ENCODE measurements around the gene WDR5. TPM values are rescaled to one million over a fixed set of nuclear protein-coding genes. Genes with fewer than 3 reads are reported as not detected.

Gene WDR5
- total RNA-seq, 1 donor from 2014 or later: 16.7 TPM

DNA sequence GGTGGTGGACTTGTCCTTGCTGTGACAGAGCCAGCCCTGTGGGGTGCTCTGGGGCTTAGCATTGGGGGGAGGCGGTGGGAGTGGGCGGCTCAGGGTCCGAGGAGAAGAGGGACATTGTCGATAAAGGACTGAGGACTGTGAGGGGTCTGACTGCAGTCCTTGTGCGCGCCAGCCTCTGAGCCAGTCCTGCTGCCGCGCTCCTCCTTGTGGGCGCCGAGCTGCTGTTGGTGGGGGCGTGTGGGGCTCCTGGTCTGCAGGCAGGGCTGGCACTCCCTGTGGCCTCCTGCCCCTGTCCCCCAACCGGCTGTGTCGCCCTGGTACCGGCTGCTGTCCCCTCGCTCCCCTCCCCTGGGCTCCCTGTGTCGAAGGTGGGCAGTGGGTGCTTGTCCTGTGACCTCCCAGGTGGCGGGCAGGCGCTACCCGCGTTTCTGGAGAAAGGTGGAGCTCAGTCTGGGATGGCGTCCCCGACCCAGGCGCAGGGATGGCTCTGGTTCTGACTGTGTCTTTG lies 21.6 kb downstream of the WDR5 start:
- H3K4me1 ChIP-seq: no peaks in the 10 kb centered on the region
- no peak overlapping the region for H3K4me3 ChIP-seq
- peaks cover 0 to 66% of the 10 kb centered on the region in 2 donors for H3K36me3 ChIP-seq
- no peaks in the 10 kb centered on the region for H3K9me3 ChIP-seq
- DNase-seq (ENCODE audit: extremely low spot score in 2 of 2): no peak
- TF ChIP-seq POLR2A (IDR thresholded peaks at IDR 0.05): no peak
- no peak for TF ChIP-seq POLR2AphosphoS5 (IDR thresholded peaks at IDR 0.05; ENCODE audit: insufficient read depth in 1 of 2, low read depth in 1 of 2)
- TF ChIP-seq, protein P1, sequence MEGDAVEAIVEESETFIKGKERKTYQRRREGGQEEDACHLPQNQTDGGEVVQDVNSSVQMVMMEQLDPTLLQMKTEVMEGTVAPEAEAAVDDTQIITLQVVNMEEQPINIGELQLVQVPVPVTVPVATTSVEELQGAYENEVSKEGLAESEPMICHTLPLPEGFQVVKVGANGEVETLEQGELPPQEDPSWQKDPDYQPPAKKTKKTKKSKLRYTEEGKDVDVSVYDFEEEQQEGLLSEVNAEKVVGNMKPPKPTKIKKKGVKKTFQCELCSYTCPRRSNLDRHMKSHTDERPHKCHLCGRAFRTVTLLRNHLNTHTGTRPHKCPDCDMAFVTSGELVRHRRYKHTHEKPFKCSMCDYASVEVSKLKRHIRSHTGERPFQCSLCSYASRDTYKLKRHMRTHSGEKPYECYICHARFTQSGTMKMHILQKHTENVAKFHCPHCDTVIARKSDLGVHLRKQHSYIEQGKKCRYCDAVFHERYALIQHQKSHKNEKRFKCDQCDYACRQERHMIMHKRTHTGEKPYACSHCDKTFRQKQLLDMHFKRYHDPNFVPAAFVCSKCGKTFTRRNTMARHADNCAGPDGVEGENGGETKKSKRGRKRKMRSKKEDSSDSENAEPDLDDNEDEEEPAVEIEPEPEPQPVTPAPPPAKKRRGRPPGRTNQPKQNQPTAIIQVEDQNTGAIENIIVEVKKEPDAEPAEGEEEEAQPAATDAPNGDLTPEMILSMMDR (IDR thresholded peaks at IDR 0.05): no peak
- H3K27ac ChIP-seq: no peak overlapping the region
- H3K27me3 ChIP-seq: no peaks in the 10 kb centered on the region
- intact Hi-C loops (cut with DNase I): no loop called here

GRCh38 chr9:134158242-134158641 lies 22.4 kb downstream of the WDR5 start:
- intact Hi-C loops (cut with DNase I): no loop called here
- no peaks in the 10 kb centered on the region for H3K9me3 ChIP-seq
- TF ChIP-seq POLR2AphosphoS5 (IDR thresholded peaks at IDR 0.05; ENCODE audit: insufficient read depth in 1 of 2, low read depth in 1 of 2) (no peak), POLR2A (IDR thresholded peaks at IDR 0.05) (no peak)
- TF ChIP-seq, protein P1 (IDR thresholded peaks at IDR 0.05): no peak
- H3K27ac ChIP-seq: no peak overlapping the region
- DNase-seq (ENCODE audit: extremely low spot score in 2 of 2): no peak
- peaks cover 7% of the 10 kb centered on the region for H3K4me1 ChIP-seq
- no peak overlapping the region for H3K4me3 ChIP-seq
- H3K36me3 ChIP-seq: peaks cover 0 to 60% of the 10 kb centered on the region in 2 donors
- H3K27me3 ChIP-seq: no peaks in the 10 kb centered on the region

- Histone ChIP-seq H3K27me3 (no peaks in the 10 kb centered on the region), H3K27ac (no peak overlapping the region), H3K4me1 (peaks cover 11% of the 10 kb centered on the region), H3K9me3 (no peaks in the 10 kb centered on the region), H3K4me3 (no peak overlapping the region), H3K36me3 (peaks cover 0 to 54% of the 10 kb centered on the region in 2 donors)
- DNase-seq (ENCODE audit: extremely low spot score in 2 of 2): no peak
- TF ChIP-seq POLR2A (IDR thresholded peaks at IDR 0.05) (no peak), POLR2AphosphoS5 (IDR thresholded peaks at IDR 0.05; ENCODE audit: insufficient read depth in 1 of 2, low read depth in 1 of 2) (no peak)
- TF ChIP-seq, protein P1 (IDR thresholded peaks at IDR 0.05): no peak
- intact Hi-C loops (cut with DNase I): no loop called here
Measured at GRCh38 chr9:134158753-134159392, 23.0 kb downstream of the WDR5 start.

DNA sequence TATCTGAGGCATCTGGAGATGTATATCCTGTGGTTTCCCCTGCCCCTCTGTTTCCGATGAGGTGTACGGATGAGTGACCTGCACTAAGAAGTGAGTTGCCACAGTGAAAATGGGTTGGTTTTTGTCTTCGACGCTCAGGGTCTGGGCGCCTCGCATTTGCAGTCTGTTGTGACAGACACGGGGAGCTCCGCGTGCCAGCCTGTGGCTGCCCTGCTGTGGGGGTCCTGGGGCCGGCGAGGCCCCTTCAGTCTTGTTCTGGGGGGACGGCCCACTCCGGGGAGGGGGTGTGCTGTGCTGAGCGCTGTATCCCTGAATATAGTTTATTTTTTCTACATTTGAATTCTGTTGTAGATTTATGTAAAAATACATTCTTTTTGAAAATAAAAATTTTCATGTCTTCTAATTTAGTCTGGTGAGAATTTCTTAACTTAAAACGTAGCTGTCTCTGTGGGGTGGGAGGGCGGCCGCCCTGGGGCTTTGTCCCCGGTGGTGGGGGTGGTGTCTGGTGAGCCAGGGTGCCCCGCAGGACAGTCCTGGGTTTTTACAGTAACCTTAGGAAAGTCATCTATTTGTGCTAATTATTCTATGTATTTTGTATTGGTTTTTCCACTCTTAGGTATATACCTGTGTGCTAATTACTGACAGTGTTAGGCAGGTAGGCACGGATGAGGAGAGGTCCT lies 23.8 kb downstream of the WDR5 start:
- Histone ChIP-seq H3K36me3 (peaks cover 0 to 46% of the 10 kb centered on the region in 2 donors), H3K9me3 (no peaks in the 10 kb centered on the region), H3K27me3 (no peaks in the 10 kb centered on the region), H3K4me1 (peaks cover 11% of the 10 kb centered on the region), H3K27ac (no peak overlapping the region), H3K4me3 (no peak overlapping the region)
- TF ChIP-seq POLR2AphosphoS5 (IDR thresholded peaks at IDR 0.05; ENCODE audit: insufficient read depth in 1 of 2, low read depth in 1 of 2): no peak
- TF ChIP-seq, protein P1 (IDR thresholded peaks at IDR 0.05): no peak
- no peak for TF ChIP-seq POLR2A (IDR thresholded peaks at IDR 0.05)
- DNase-seq (ENCODE audit: extremely low spot score in 2 of 2): no peak
- intact Hi-C loops (cut with DNase I): no loop called here

DNA sequence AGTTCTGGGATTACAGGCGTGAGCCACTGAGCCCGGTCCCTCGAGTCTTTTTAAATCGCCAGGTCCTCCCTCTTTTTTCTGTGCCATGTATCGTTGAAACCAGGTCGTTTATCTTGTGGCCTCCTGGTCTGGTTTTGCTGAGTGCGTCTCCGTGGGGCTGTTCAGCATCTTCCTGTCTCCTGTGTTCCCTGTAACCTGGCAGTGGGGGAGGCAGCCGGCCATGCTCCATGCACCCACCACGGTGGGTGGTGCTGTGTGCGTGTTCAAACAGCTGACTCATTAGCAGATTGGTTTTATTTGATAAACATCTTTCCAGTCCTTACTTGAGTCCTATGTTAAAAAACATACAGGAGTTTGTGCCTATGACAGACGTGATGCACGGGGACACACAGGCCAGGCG lies 25.8 kb downstream of the WDR5 start:
- intact Hi-C loops (cut with DNase I): no loop called here
- Histone ChIP-seq H3K4me3 (no peak overlapping the region), H3K4me1 (peaks cover 11% of the 10 kb centered on the region), H3K36me3 (peaks cover 0 to 26% of the 10 kb centered on the region in 2 donors), H3K27ac (no peak overlapping the region), H3K9me3 (no peaks in the 10 kb centered on the region), H3K27me3 (no peaks in the 10 kb centered on the region)
- no peak for DNase-seq (ENCODE audit: extremely low spot score in 2 of 2)
- TF ChIP-seq, protein P1 (IDR thresholded peaks at IDR 0.05): no peak
- TF ChIP-seq POLR2A (IDR thresholded peaks at IDR 0.05) (no peak), POLR2AphosphoS5 (IDR thresholded peaks at IDR 0.05; ENCODE audit: insufficient read depth in 1 of 2, low read depth in 1 of 2) (no peak)

All from vagina (tissue), 2 donors.